ENCODE results near the gene ADSS1.
A peak's percentile ranks its signal among the peaks of the same experiment; 100 is the strongest.
"Not testable (repeated sequence)": the region's sequence is repeated elsewhere in the genome, so short reads cannot be mapped to it uniquely, and the experiment has no call there.

Gene ADSS1

DNA sequence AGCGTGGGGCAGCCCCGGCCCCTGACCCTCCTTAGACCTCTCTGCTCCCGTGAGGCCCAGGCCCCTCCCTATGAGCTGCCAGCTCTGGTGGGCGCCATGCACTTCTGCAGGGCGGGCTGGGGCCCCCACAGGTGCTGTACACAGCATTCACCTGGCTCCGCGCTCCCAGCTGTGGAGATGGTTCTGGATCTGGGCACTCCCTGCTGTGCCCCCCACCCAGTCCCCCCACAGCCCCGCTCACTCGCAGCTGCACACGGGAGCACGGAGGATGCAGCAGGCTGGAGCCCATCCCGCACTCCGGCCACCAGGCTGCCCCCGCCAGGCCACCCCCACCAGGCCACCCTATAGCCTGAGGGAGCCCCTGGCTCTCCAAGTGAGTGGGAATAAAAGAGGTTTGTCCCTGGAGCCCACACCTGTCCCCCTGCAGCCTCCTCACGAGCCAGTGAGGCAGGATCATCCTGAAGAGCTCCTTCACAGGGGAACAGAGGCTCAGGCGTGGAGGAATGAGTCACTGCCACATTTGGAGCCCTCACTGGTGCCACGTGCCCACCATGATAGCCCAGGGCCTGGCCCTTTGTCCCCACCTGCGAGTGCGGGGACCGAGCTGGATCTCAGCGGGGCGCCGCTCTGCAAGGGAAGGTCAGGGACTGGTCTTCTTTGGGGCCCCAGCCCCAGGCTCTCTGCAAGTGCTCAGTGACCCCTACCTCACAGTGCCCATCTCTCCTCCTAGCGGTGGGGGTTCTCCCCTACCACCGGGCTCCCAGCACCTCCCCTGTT, 1.9 kb downstream of the ADSS1 start:
- peaks cover 0 to 4% of the 10 kb centered on the region in 2 donors for H3K36me3 ChIP-seq (ENCODE audit: control insufficient read depth in 2 of 2, insufficient read depth in 2 of 2, low read length in 2 of 2)
- no peaks in the 10 kb centered on the region for H3K9me3 ChIP-seq (ENCODE audit: control insufficient read depth in 2 of 2, low read length in 2 of 2)
- no peak overlapping the region for H3K4me3 ChIP-seq (ENCODE audit: low read length in 2 of 2)
- H3K9ac ChIP-seq (ENCODE audit: low read depth in 1 of 2, low read length in 2 of 2): no peak overlapping the region
- peaks cover 10 to 26% of the 10 kb centered on the region in 2 donors for H3K4me1 ChIP-seq (ENCODE audit: control insufficient read depth in 2 of 2, insufficient read depth in 2 of 2, low read length in 2 of 2)
- H3K27me3 ChIP-seq (ENCODE audit: control insufficient read depth in 2 of 2, insufficient read depth in 2 of 2, low read length in 2 of 2): no peaks in the 10 kb centered on the region
- H3K27ac ChIP-seq (ENCODE audit: low read depth in 2 of 2, low read length in 2 of 2): no peak overlapping the region

DNA sequence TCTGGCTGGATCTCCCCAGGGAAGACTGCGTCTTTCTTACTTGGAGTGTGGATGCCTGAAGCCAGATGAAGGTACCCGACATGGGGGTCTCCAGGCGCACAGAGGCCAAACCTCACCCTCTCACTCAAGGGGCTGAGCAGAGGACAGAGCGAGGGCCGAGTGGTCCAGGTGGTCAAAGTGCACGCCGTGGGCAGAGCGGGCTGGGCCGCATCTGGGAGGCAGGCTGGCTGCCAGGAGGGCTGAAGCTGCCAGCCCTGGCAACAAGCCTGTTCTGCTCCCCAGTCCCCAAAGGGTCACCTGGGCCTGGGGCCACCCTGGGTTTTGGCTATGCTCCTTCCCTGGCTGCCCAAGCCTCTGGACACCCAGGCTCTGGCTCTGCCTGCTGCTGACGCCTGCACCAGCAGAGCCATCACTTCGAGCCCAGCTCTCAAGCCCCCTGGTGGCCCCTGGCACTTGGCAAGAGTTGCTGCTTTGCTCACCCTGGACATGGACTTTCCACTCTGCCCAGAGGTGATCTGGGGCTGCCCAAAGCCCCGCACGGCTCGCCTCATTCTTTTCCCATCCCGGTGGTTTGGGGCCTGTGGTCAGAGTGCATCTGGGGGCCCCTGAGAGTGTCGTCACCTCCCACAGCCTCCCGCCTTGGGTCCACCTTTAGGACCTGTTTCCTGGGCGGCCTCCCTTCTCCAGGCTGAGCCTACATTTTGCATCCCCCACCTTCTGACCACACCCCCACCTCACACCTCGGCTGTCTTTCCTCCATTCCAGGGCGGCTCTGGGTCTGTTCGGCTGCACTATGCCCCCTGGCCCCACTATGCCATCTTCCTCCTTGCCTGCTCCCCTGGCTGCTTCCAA, 2.8 kb downstream of the ADSS1 start:
- Histone ChIP-seq H3K4me3 (ENCODE audit: low read length in 2 of 2) (no peak overlapping the region), H3K9ac (ENCODE audit: low read depth in 1 of 2, low read length in 2 of 2) (no peak overlapping the region), H3K9me3 (ENCODE audit: control insufficient read depth in 2 of 2, low read length in 2 of 2) (no peaks in the 10 kb centered on the region), H3K36me3 (ENCODE audit: control insufficient read depth in 2 of 2, insufficient read depth in 2 of 2, low read length in 2 of 2) (no peaks in the 10 kb centered on the region), H3K4me1 (ENCODE audit: control insufficient read depth in 2 of 2, insufficient read depth in 2 of 2, low read length in 2 of 2) (peaks cover 10 to 25% of the 10 kb centered on the region in 2 donors), H3K27ac (ENCODE audit: low read depth in 2 of 2, low read length in 2 of 2) (no peak overlapping the region), H3K27me3 (ENCODE audit: control insufficient read depth in 2 of 2, insufficient read depth in 2 of 2, low read length in 2 of 2) (no peaks in the 10 kb centered on the region)

DNA sequence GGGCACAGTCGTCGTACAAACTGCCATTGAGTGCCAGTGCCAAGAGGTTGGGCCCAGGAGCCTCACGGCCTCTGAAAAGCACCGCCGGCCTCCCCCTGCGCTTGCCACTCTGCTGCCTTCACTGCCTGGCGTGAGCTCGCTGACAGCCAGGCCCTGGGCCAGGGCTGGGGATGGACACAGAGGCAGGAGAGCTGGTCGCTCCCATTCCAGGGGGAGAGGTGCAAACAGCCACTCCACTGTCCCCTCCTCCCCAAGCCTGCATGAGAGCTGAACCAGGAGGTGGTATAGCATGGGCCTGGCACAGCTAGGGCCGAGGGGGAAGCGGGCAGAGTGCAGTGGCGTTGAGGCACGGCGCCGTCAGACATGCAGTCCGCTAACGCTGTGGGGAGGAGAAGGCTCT, 4.6 kb downstream of the ADSS1 start:
- Histone ChIP-seq H3K4me3 (ENCODE audit: low read length in 2 of 2) (no peak overlapping the region), H3K36me3 (ENCODE audit: control insufficient read depth in 2 of 2, insufficient read depth in 2 of 2, low read length in 2 of 2) (no peaks in the 10 kb centered on the region), H3K9me3 (ENCODE audit: control insufficient read depth in 2 of 2, low read length in 2 of 2) (no peaks in the 10 kb centered on the region), H3K27me3 (ENCODE audit: control insufficient read depth in 2 of 2, insufficient read depth in 2 of 2, low read length in 2 of 2) (no peaks in the 10 kb centered on the region), H3K9ac (ENCODE audit: low read depth in 1 of 2, low read length in 2 of 2) (no peak overlapping the region), H3K4me1 (ENCODE audit: control insufficient read depth in 2 of 2, insufficient read depth in 2 of 2, low read length in 2 of 2) (peaks cover 23 to 31% of the 10 kb centered on the region in 2 donors), H3K27ac (ENCODE audit: low read depth in 2 of 2, low read length in 2 of 2) (no peak overlapping the region)

DNA sequence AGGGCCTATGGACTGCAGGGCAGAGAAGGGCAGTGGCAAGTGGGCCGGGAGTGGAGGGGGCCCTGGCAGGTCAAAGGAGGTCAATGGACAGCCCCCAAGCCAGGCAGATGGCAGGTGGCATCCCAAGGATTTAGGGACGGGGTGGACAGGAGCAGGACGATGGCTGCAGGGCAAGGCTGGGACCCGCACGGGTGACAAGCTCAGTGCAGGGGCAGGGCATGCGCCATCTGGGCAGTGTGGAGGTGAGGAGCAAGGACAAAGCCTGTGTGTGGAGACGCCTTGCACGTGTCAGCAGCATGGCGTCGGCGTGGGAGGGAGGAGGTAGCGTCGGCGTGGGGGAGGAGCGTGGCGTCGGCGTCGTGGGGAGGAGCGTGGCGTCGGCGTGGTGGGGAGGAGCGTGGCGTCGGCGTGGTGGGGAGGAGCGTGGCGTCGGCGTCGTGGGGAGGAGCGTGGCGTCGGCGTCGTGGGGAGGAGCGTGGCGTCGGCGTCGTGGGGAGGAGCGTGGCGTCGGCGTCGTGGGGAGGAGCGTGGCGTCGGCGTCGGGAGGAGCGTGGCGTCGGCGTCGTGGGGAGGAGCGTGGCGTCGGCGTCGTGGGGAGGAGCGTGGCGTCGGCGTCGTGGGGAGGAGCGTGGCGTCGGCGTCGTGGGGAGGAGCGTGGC, 5.3 kb downstream of the ADSS1 start:
- not testable (repeated sequence) for H3K4me3 ChIP-seq (ENCODE audit: low read length in 2 of 2); H3K9ac ChIP-seq (ENCODE audit: low read depth in 1 of 2, low read length in 2 of 2); H3K36me3 ChIP-seq (ENCODE audit: control insufficient read depth in 2 of 2, insufficient read depth in 2 of 2, low read length in 2 of 2); H3K27ac ChIP-seq (ENCODE audit: low read depth in 2 of 2, low read length in 2 of 2); H3K27me3 ChIP-seq (ENCODE audit: control insufficient read depth in 2 of 2, insufficient read depth in 2 of 2, low read length in 2 of 2); H3K9me3 ChIP-seq (ENCODE audit: control insufficient read depth in 2 of 2, low read length in 2 of 2)
- peaks cover 21 to 29% of the 10 kb centered on the region in 2 donors for H3K4me1 ChIP-seq (ENCODE audit: control insufficient read depth in 2 of 2, insufficient read depth in 2 of 2, low read length in 2 of 2)

DNA sequence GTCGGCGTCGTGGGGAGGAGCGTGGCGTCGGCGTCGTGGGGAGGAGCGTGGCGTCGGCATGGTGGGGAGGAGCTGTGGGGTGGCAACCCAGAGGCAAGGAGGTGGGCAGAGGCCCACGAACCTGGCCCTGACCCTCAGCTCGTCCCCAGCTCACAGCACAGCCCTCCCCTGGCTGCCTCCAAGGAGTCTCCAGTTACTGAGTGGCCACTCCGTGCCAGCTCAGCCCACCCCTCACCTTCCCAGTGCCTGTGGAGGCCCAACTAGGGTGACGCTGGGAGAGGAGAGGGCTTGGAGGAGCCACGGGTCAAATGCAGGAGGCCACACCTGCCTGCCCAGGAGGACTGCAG, 5.8 kb downstream of the ADSS1 start:
- Histone ChIP-seq H3K27me3 (ENCODE audit: control insufficient read depth in 2 of 2, insufficient read depth in 2 of 2, low read length in 2 of 2) (no peaks in the 10 kb centered on the region), H3K36me3 (ENCODE audit: control insufficient read depth in 2 of 2, insufficient read depth in 2 of 2, low read length in 2 of 2) (no peaks in the 10 kb centered on the region), H3K4me1 (ENCODE audit: control insufficient read depth in 2 of 2, insufficient read depth in 2 of 2, low read length in 2 of 2) (peaks cover 18 to 25% of the 10 kb centered on the region in 2 donors), H3K9ac (ENCODE audit: low read depth in 1 of 2, low read length in 2 of 2) (no peak overlapping the region), H3K4me3 (ENCODE audit: low read length in 2 of 2) (no peak overlapping the region), H3K9me3 (ENCODE audit: control insufficient read depth in 2 of 2, low read length in 2 of 2) (no peaks in the 10 kb centered on the region), H3K27ac (ENCODE audit: low read depth in 2 of 2, low read length in 2 of 2) (no peak overlapping the region)

DNA sequence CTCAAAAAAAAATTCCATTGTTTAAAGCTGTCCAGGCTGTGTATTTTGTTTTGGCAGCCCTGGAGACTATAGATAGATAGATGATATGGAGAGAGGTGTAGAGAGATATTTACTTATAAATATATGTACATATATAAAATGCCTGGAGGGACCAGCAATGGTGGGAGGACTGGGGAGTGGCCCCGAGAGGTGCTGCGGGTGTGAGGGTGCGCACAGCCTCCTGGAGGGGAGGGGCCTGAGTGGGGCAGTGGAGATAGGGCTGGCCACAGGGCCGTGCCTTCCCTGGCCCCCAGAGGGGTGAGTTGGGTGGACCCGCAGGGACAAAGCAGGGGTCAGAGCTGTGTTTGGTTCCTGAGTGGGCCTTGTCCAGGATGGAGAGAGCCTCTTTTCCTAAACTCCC, 6.5 kb downstream of the ADSS1 start:
- Histone ChIP-seq H3K27me3 (ENCODE audit: control insufficient read depth in 2 of 2, insufficient read depth in 2 of 2, low read length in 2 of 2) (no peaks in the 10 kb centered on the region), H3K9me3 (ENCODE audit: control insufficient read depth in 2 of 2, low read length in 2 of 2) (no peaks in the 10 kb centered on the region), H3K27ac (ENCODE audit: low read depth in 2 of 2, low read length in 2 of 2) (no peak overlapping the region), H3K36me3 (ENCODE audit: control insufficient read depth in 2 of 2, insufficient read depth in 2 of 2, low read length in 2 of 2) (no peaks in the 10 kb centered on the region), H3K4me3 (ENCODE audit: low read length in 2 of 2) (no peak overlapping the region), H3K4me1 (ENCODE audit: control insufficient read depth in 2 of 2, insufficient read depth in 2 of 2, low read length in 2 of 2) (peaks cover 16 to 20% of the 10 kb centered on the region in 2 donors), H3K9ac (ENCODE audit: low read depth in 1 of 2, low read length in 2 of 2) (no peak overlapping the region)

DNA sequence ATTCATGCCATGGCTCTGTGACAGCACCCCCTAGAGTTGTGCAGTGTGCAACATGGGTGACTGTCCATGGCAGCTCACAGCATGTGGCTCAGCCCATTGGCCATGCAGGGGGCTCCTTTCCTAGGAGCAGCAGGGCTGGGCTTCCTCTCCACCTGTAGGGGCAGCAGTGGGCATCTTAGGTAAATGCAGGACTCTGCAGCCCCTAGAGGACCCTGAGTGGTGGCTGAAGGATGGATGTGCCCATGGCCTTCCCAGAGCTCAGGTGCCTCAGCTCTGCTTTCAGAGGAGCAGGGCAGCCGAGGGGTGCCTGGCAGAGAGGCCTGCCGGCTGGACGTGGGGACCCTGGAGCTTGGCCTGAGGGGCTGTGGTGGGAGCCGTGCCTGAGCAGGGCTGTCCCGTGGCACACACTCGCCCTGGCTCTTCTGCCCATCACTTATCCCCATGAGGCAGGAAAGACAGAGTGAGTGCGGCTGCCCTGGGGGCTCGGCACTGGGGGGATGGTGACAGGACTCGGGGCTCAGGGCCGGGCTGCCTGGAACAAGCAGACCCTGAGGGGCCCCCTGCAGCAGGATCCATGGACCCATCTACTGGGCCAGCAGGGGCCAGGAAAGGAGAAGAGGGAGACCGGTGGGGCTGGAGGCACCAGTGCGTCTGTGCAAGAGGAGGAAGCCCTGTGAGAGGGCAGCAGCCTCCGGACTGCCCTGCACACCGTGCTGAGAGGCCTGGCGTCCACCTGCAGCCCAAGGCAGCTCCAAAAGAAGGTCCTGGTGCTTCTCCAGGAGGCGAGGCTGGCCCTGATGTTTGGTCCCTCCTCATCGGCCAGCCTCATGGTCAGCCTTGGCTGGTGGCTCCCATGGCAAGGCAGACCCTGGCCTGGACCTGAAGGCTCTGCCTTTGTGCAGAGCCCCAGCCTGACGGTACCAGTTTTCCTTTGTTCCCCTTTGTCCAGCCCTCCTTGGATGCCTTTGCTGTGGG, 7.6 kb downstream of the ADSS1 start:
- Histone ChIP-seq H3K27ac (ENCODE audit: low read depth in 2 of 2, low read length in 2 of 2) (peak overlapping the region; percentile 16 to 68), H3K9me3 (ENCODE audit: control insufficient read depth in 2 of 2, low read length in 2 of 2) (no peaks in the 10 kb centered on the region), H3K4me3 (ENCODE audit: low read length in 2 of 2) (no peak overlapping the region), H3K27me3 (ENCODE audit: control insufficient read depth in 2 of 2, insufficient read depth in 2 of 2, low read length in 2 of 2) (no peaks in the 10 kb centered on the region), H3K9ac (ENCODE audit: low read depth in 1 of 2, low read length in 2 of 2) (peak overlapping the region; percentile 24 to 68), H3K36me3 (ENCODE audit: control insufficient read depth in 2 of 2, insufficient read depth in 2 of 2, low read length in 2 of 2) (no peaks in the 10 kb centered on the region), H3K4me1 (ENCODE audit: control insufficient read depth in 2 of 2, insufficient read depth in 2 of 2, low read length in 2 of 2) (peaks cover 20 to 23% of the 10 kb centered on the region in 2 donors)

DNA sequence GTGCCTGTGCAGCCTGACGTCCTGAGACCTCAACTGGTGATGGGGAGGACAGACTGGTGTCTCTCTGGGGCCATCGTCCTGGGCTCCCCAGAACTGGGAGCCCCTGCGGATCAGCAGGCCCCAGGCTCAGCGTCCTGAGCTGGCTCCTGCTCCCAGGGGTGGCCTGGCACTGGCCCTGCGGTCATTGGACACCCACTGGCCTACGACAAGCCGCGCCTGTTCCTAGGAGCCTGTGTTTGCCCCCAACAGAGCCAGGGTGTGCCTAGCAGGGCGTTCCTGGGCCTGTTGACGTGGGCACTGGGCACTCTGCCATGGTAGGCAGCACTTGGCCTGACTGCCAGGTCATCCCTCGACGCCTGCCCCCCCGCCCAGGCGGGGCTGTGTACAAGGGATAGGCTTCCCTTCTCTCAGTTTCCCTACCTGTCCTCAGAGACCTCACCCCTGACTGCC, 8.4 kb downstream of the ADSS1 start:
- no peaks in the 10 kb centered on the region for H3K36me3 ChIP-seq (ENCODE audit: control insufficient read depth in 2 of 2, insufficient read depth in 2 of 2, low read length in 2 of 2)
- H3K27ac ChIP-seq (ENCODE audit: low read depth in 2 of 2, low read length in 2 of 2): peak overlapping the region; percentile 74 to 79
- peaks cover 20 to 23% of the 10 kb centered on the region in 2 donors for H3K4me1 ChIP-seq (ENCODE audit: control insufficient read depth in 2 of 2, insufficient read depth in 2 of 2, low read length in 2 of 2)
- no peaks in the 10 kb centered on the region for H3K27me3 ChIP-seq (ENCODE audit: control insufficient read depth in 2 of 2, insufficient read depth in 2 of 2, low read length in 2 of 2)
- peak overlapping the region; percentile 47 to 68 for H3K9ac ChIP-seq (ENCODE audit: low read depth in 1 of 2, low read length in 2 of 2)
- H3K4me3 ChIP-seq (ENCODE audit: low read length in 2 of 2): no peak overlapping the region
- H3K9me3 ChIP-seq (ENCODE audit: control insufficient read depth in 2 of 2, low read length in 2 of 2): no peaks in the 10 kb centered on the region

DNA sequence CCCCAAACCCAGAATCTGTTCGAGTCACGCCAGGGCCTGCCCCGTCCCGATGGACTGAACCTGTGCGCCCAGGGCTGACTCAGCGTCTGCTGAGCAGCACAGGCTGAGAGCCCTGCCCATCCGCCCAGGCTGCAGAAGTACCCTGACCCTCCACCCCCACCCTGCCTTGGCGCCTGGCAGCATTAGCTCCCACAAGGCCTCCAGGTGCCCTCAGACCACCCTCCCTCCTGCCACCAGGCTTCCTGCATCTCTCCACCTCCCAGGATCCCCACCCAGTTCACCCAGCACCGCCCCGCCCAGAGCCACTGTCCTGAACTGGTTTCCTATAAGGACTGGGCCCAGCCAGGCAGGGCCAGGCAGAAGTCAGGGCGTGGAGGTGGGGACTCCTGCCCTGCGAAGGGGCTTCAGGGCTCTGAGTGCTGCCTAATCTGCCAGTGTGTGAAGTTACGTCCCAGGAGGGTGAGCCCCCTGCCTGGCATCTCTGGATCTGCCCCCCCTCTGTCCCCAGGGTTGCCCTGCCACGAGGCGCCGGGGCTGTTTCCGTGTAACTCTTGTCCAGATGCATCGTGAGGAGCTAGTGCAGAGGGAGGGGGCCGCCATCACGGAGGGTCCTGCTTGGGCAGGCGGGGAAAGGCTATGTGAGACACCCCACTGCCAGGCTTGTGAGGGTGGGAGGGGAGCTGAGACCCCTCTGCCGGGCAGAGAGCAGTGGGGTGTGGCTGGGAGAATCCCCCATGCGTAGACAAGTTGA, 9.1 kb downstream of the ADSS1 start:
- Histone ChIP-seq H3K9me3 (ENCODE audit: control insufficient read depth in 2 of 2, low read length in 2 of 2) (no peaks in the 10 kb centered on the region), H3K36me3 (ENCODE audit: control insufficient read depth in 2 of 2, insufficient read depth in 2 of 2, low read length in 2 of 2) (no peaks in the 10 kb centered on the region), H3K9ac (ENCODE audit: low read depth in 1 of 2, low read length in 2 of 2) (peak overlapping the region; percentile 47 to 68), H3K27ac (ENCODE audit: low read depth in 2 of 2, low read length in 2 of 2) (peak overlapping the region; percentile 74 to 79), H3K4me3 (ENCODE audit: low read length in 2 of 2) (no peak overlapping the region), H3K27me3 (ENCODE audit: control insufficient read depth in 2 of 2, insufficient read depth in 2 of 2, low read length in 2 of 2) (no peaks in the 10 kb centered on the region), H3K4me1 (ENCODE audit: control insufficient read depth in 2 of 2, insufficient read depth in 2 of 2, low read length in 2 of 2) (peaks cover 20 to 23% of the 10 kb centered on the region in 2 donors)

All from mucosa of rectum (tissue), 2 donors.